H9 (cell line): ENCODE measurements around the gene PIK3CD. TPM values are rescaled to one million over a fixed set of nuclear protein-coding genes. Genes with fewer than 3 reads are reported as not detected.

ENCODE experiments used
- DNase-seq: peaks from one replicate; pipeline ENCODE4 v3.0.0-alpha.2; 2017
- H2AFZ ChIP-seq: one replicate; pipeline ENCODE4 v1.6.1; 2013; ENCODE audit warnings: mild to moderate bottlenecking, low read length, control low read depth, moderate library complexity
- H2AK5ac ChIP-seq: 2 replicates; pipeline ENCODE4 v1.6.1; 2013; ENCODE audit warnings: low read length, control low read depth, mixed read lengths; ENCODE audit not compliant: insufficient read length
- H2BK120ac ChIP-seq: one replicate; pipeline ENCODE4 v1.6.1; 2013; ENCODE audit warnings: low read depth, mild to moderate bottlenecking, low read length, control low read depth, inconsistent platforms; ENCODE audit not compliant: poor library complexity, severe bottlenecking
- H2BK12ac ChIP-seq: 2 replicates; pipeline ENCODE4 v1.6.1; 2013; ENCODE audit warnings: low read length, control low read depth, mixed read lengths, low read depth; ENCODE audit not compliant: insufficient read length
- H2BK15ac ChIP-seq: 2 replicates; pipeline ENCODE4 v1.6.1; 2013; ENCODE audit warnings: low read depth, low read length, control low read depth
- H2BK20ac ChIP-seq: one replicate; pipeline ENCODE4 v1.6.1; 2013; ENCODE audit warnings: low read depth, mild to moderate bottlenecking, low read length, control low read depth, inconsistent platforms; ENCODE audit not compliant: poor library complexity, severe bottlenecking
- H2BK5ac ChIP-seq: 2 replicates; pipeline ENCODE4 v1.6.1; 2013; ENCODE audit warnings: low read length, control low read depth, mixed read lengths; ENCODE audit not compliant: insufficient read length
- H3K14ac ChIP-seq: 2 replicates; pipeline ENCODE4 v1.6.1; 2013; ENCODE audit warnings: low read length, control low read depth; ENCODE audit not compliant: insufficient read depth
- H3K18ac ChIP-seq: 2 replicates; pipeline ENCODE4 v1.6.1; 2013; ENCODE audit warnings: low read depth, mild to moderate bottlenecking, mixed read lengths, low read length, control low read depth; ENCODE audit not compliant: insufficient read length
- H3K23ac ChIP-seq: 2 replicates; pipeline ENCODE4 v1.6.1; 2013; ENCODE audit warnings: low read length, control low read depth, mixed read lengths, low read depth; ENCODE audit not compliant: insufficient read length
- H3K23me2 ChIP-seq: 2 replicates; pipeline ENCODE4 v1.6.1; 2013; ENCODE audit warnings: low read depth, mild to moderate bottlenecking, mixed read lengths, low read length, control low read depth; ENCODE audit not compliant: insufficient read length, poor library complexity, severe bottlenecking
- H3K27ac ChIP-seq: 2 replicates; pipeline ENCODE4 v1.5.1; 2013; ENCODE audit warnings: low read length, control low read depth, mixed read lengths, low read depth; ENCODE audit not compliant: insufficient read length
- H3K27me3 ChIP-seq: 2 replicates; pipeline ENCODE4 v1.6.1; 2013; ENCODE audit warnings: low read length, control low read depth, inconsistent platforms; ENCODE audit not compliant: insufficient read depth
- H3K4ac ChIP-seq: 2 replicates; pipeline ENCODE4 v1.6.1; 2013; ENCODE audit warnings: low read depth, mild to moderate bottlenecking, control low read depth, inconsistent platforms, low read length, moderate library complexity
- H3K4me1 ChIP-seq: 2 replicates; pipeline ENCODE4 v1.6.1; 2013; ENCODE audit warnings: low read length, control low read depth, inconsistent platforms; ENCODE audit not compliant: insufficient read depth
- H3K4me2 ChIP-seq: 2 replicates; pipeline ENCODE4 v1.6.1; 2013; ENCODE audit warnings: low read length, control low read depth, mixed read lengths; ENCODE audit not compliant: insufficient read length, insufficient read depth
- H3K56ac ChIP-seq: 2 replicates; pipeline ENCODE4 v1.6.1; 2013; ENCODE audit warnings: low read depth, mild to moderate bottlenecking, mixed read lengths, low read length, control low read depth; ENCODE audit not compliant: insufficient read length
- H3K79me1 ChIP-seq: 2 replicates; pipeline ENCODE4 v1.6.1; 2013; ENCODE audit warnings: low read depth, mild to moderate bottlenecking, moderate library complexity, low read length, control low read depth, inconsistent platforms; ENCODE audit not compliant: insufficient read depth, poor library complexity, severe bottlenecking
- H3K79me2 ChIP-seq: 2 replicates; pipeline ENCODE4 v1.6.1; 2013; ENCODE audit warnings: low read length, control low read depth, inconsistent platforms; ENCODE audit not compliant: insufficient read depth
- H3K9ac ChIP-seq: 2 replicates; pipeline ENCODE4 v1.6.1; 2013; ENCODE audit warnings: low read length, control low read depth, mixed read lengths; ENCODE audit not compliant: insufficient read length; ENCODE audit errors: extremely low read depth
- H3K9me3 ChIP-seq: one replicate; pipeline ENCODE4 v1.6.1; 2013; ENCODE audit warnings: low read depth, low read length, inconsistent platforms; ENCODE audit not compliant: control insufficient read depth
- H3T11ph ChIP-seq: one replicate; pipeline ENCODE4 v1.6.1; 2013; ENCODE audit warnings: mild to moderate bottlenecking, low read length, control low read depth, inconsistent platforms
- H4K20me1 ChIP-seq: one replicate; pipeline ENCODE4 v1.6.1; 2013; ENCODE audit not compliant: control insufficient read depth, insufficient read length, insufficient read depth
- H4K5ac ChIP-seq: 2 replicates; pipeline ENCODE4 v1.6.1; 2013; ENCODE audit warnings: low read depth, mild to moderate bottlenecking, mixed read lengths, low read length, control low read depth; ENCODE audit not compliant: insufficient read length
- H4K8ac ChIP-seq: replicated peaks from 2 replicates; pipeline ENCODE4 v1.6.1; 2013; ENCODE audit warnings: low read length, control low read depth, mixed read lengths, low read depth; ENCODE audit not compliant: insufficient read length
- H4K91ac ChIP-seq: 2 replicates; pipeline ENCODE4 v1.6.1; 2013; ENCODE audit warnings: low read depth, mild to moderate bottlenecking, moderate library complexity, mixed read lengths, low read length, control low read depth; ENCODE audit not compliant: insufficient read length
- H3K27ac Mint-ChIP-seq, 3 experiments: 2 replicates in 2 of 3; 3 replicates in 1 of 3; pipeline ENCODE4 v1.8.0; 2020 to 2021; ENCODE audit warnings: mixed read lengths in 3 of 3, mild to moderate bottlenecking in 1 of 3, moderate library complexity in 1 of 3
- H3K27me3 Mint-ChIP-seq: 2 replicates; pipeline ENCODE4 v1.8.0; 2021; ENCODE audit warnings: low read depth, mild to moderate bottlenecking, moderate library complexity, mixed read lengths
- H3K36me3 Mint-ChIP-seq, 3 experiments: 2 replicates in 2 of 3; 3 replicates in 1 of 3; pipeline ENCODE4 v1.8.0; 2020 to 2021; ENCODE audit warnings: low read depth in 3 of 3, mixed read lengths in 3 of 3; ENCODE audit not compliant: insufficient read depth in 1 of 3
- H3K4me1 Mint-ChIP-seq, 2 experiments: 2 replicates each; pipeline ENCODE4 v1.8.0; 2020; ENCODE audit warnings: mixed read lengths in 2 of 2
- H3K4me3 Mint-ChIP-seq, 2 experiments: 2 replicates in 1 of 2; 3 replicates in 1 of 2; pipeline ENCODE4 v1.8.0; 2020 to 2021; ENCODE audit warnings: mild to moderate bottlenecking in 2 of 2, mixed read lengths in 2 of 2, moderate library complexity in 1 of 2
- H3K9me3 Mint-ChIP-seq, 2 experiments: 2 replicates in 1 of 2; 3 replicates in 1 of 2; pipeline ENCODE4 v1.8.0; 2020; ENCODE audit warnings: mild to moderate bottlenecking in 2 of 2, mixed read lengths in 2 of 2, moderate library complexity in 1 of 2
- WGBS: extraction: QIAGEN DNeasy Blood & Tissue Kit; methylation state at CpG from one replicate; pipeline ENCODE4 v1.1.7; 2013; ENCODE audit warnings: missing lambda C conversion rate, low lambda C conversion rate, mixed read lengths; ENCODE audit not compliant: insufficient read length; ENCODE audit errors: extremely low coverage; 5-methylcytosine and 5-hydroxymethylcytosine counted together
- total RNA-seq: library from RNA; stranded (reverse); gene quantifications from 2 replicates; pipeline ENCODE4 v1.2.1, GENCODE V29; 2021
- TF ChIP-seq, protein P1 (sequence below): fragments of 200-600 bp; sonication (generic); conservative IDR thresholded peaks from 3 replicates; pipeline ENCODE4 v1.8.0; 2021; ENCODE audit warnings: antibody characterized with exemption, mild to moderate bottlenecking

PIK3CD gene
- total RNA-seq, 1 experiment from 2014 or later = 10.0 TPM

DNA sequence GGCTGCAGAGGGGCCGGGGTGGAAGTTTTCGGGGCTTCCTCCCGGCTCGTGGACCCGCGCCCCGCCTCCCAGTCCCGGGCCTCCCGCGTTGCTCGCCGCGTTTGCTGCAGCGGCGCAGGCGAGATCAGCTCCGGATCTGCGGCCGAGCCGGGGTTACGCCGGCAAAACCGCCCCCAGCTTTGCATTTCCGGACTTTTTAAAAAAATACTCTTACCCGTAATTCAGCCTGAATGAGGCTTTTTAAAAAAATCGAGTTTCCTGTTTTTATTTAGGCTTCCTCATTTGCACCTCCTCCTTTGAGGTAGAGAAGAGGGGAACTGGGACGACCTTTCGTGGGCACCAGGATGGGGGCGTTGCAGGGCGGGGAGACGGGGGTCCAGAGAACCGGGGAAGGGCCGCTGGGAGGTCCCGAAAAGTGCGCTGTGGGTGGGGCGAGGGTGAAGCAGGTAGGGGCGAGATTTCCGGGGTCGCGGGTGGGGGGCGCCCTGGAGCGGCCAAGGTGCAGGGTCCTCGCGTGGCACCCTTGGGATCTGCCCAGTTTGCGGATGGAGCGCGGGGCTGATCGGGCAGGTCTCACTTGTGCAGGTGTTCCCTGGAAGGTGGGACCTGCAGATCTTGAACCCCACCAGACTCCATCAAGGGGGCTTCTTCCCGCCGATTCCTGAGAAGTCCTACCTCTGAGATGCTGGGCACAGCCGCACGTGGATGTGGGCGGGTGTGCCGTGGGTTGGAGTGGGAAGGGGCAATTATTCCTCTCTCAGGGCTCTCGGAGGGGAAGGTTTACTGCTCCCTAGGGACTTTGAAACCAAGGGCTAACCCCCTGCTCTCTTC is 1.1 kb downstream of the PIK3CD start:
- Histone ChIP-seq H4K5ac (no peak overlapping the region), H2BK20ac (no peak overlapping the region), H3K18ac (no peak overlapping the region), H3K56ac (no peak overlapping the region), H3K9me3 (no peaks in the 10 kb centered on the region), H2AFZ (no peak overlapping the region), H4K91ac (no peak overlapping the region), H3K4ac (no peak overlapping the region), H3K4me2 (peak overlapping the region; percentile 38), H4K20me1 (no peaks in the 10 kb centered on the region), H2BK15ac (no peak overlapping the region), H3K79me2 (no peaks in the 10 kb centered on the region), H3K4me1 (no peaks in the 10 kb centered on the region), H2AK5ac (no peak overlapping the region), H2BK120ac (no peak overlapping the region), H3K27ac (no peak overlapping the region), H2BK12ac (no peak overlapping the region), H3K23me2 (peaks cover 10% of the 10 kb centered on the region), H3K27me3 (peaks cover 9% of the 10 kb centered on the region; the same call in 1 of the 2 replicates), H4K8ac (no peak overlapping the region), H3K9ac (no peak overlapping the region), H3T11ph (no peak overlapping the region), H3K14ac (no peak overlapping the region), H3K79me1 (no peaks in the 10 kb centered on the region), H2BK5ac (no peak overlapping the region), H3K23ac (no peak overlapping the region)
- Mint-ChIP-seq H3K27ac (no peak overlapping the region), H3K36me3 (no peaks in the 10 kb centered on the region), H3K9me3 (no peaks in the 10 kb centered on the region; a peak in 1 of 5 replicates), H3K4me1 (peaks cover 9 to 16% of the 10 kb centered on the region in 2 experiments), H3K27me3 (peaks cover 67% of the 10 kb centered on the region), H3K4me3 (peak overlapping the region; percentile 59 to 81)
- no peak for DNase-seq
- TF ChIP-seq, protein P1, sequence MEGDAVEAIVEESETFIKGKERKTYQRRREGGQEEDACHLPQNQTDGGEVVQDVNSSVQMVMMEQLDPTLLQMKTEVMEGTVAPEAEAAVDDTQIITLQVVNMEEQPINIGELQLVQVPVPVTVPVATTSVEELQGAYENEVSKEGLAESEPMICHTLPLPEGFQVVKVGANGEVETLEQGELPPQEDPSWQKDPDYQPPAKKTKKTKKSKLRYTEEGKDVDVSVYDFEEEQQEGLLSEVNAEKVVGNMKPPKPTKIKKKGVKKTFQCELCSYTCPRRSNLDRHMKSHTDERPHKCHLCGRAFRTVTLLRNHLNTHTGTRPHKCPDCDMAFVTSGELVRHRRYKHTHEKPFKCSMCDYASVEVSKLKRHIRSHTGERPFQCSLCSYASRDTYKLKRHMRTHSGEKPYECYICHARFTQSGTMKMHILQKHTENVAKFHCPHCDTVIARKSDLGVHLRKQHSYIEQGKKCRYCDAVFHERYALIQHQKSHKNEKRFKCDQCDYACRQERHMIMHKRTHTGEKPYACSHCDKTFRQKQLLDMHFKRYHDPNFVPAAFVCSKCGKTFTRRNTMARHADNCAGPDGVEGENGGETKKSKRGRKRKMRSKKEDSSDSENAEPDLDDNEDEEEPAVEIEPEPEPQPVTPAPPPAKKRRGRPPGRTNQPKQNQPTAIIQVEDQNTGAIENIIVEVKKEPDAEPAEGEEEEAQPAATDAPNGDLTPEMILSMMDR = no peak
- WGBS = no CpG with 5 or more reads among the region's 55 CpGs
